ENCODE results near the gene LETM1. TPM values are rescaled to one million over a fixed set of nuclear protein-coding genes. Genes with fewer than 3 reads are reported as not detected.

LETM1 gene
- total RNA-seq, 3 donors from 2014 or later = 31.0 to 42.9 (median 32.5) TPM

GRCh38 chr4:1814453-1814852 lies 41.5 kb downstream of the LETM1 start:
- TF ChIP-seq POLR2AphosphoS5 (IDR thresholded peaks at IDR 0.05) (no peak), CTCF (IDR thresholded peaks at IDR 0.05) (no peak), POLR2A (IDR thresholded peaks at IDR 0.05) (no peak)
- intact Hi-C loops (cut with DNase I; ENCODE audit: low total_unique reads) = loop anchor here (5.0 kb wide), 1 partner anchor 67 kb away; no protein-coding TSS in a partner anchor
- Histone ChIP-seq H3K27me3 (no peaks in the 10 kb centered on the region), H3K4me1 (no peaks in the 10 kb centered on the region), H3K27ac (no peak overlapping the region), H3K9me3 (no peaks in the 10 kb centered on the region), H3K36me3 (peaks cover 16% of the 10 kb centered on the region), H3K4me3 (no peak overlapping the region)
- DNase-seq (ENCODE audit: low spot score in 2 of 2) = no peak

- Histone ChIP-seq H3K4me1 (no peaks in the 10 kb centered on the region), H3K27ac (no peak overlapping the region), H3K27me3 (no peaks in the 10 kb centered on the region), H3K4me3 (no peak overlapping the region), H3K36me3 (peaks cover 16% of the 10 kb centered on the region), H3K9me3 (no peaks in the 10 kb centered on the region)
- intact Hi-C loops (cut with DNase I; ENCODE audit: low total_unique reads) = loop anchor here (5.0 kb wide), 1 partner anchor 67 kb away; no protein-coding TSS in a partner anchor
- DNase-seq (ENCODE audit: low spot score in 2 of 2) = no peak
- no peak for TF ChIP-seq POLR2A (IDR thresholded peaks at IDR 0.05)
- no peak for TF ChIP-seq POLR2AphosphoS5 (IDR thresholded peaks at IDR 0.05)
- no peak for TF ChIP-seq CTCF (IDR thresholded peaks at IDR 0.05)
Measured at GRCh38 chr4:1813915-1814314, 42.0 kb downstream of the LETM1 start.

- Histone ChIP-seq H3K36me3 (peaks cover 16% of the 10 kb centered on the region), H3K4me3 (no peak overlapping the region), H3K27me3 (no peaks in the 10 kb centered on the region), H3K27ac (no peak overlapping the region), H3K9me3 (no peaks in the 10 kb centered on the region), H3K4me1 (no peaks in the 10 kb centered on the region)
- no peak for DNase-seq (ENCODE audit: low spot score in 2 of 2)
- intact Hi-C loops (cut with DNase I; ENCODE audit: low total_unique reads) = loop anchor here (5.0 kb wide), 1 partner anchor 66 kb away; no protein-coding TSS in a partner anchor
- TF ChIP-seq POLR2A (IDR thresholded peaks at IDR 0.05) = no peak
- TF ChIP-seq POLR2AphosphoS5 (IDR thresholded peaks at IDR 0.05) = no peak
Measured at GRCh38 chr4:1813231-1813630, 42.7 kb downstream of the LETM1 start.

DNA sequence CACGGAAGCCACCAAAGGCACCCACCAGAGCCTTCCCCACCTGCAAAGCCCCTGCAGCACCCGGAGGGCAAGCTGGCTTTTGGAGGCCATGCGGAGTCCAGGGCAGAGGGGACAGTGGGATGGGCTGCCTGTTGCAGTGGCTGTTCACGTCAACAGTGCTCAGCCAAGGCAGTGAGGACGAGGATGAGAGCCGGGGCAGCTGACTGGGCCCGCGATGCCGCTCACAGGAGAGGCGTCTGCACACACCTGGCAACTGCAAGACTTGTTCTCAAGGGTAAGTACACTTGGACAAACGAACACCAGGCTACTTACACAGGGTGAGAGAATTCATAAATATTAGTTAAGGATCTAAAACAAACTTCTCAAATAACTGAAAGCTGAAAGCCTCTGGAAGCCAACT lies 43.2 kb downstream of the LETM1 start:
- H3K36me3 ChIP-seq = peaks cover 16% of the 10 kb centered on the region
- no peak for TF ChIP-seq CTCF (IDR thresholded peaks at IDR 0.05)
- TF ChIP-seq POLR2A (IDR thresholded peaks at IDR 0.05) = no peak
- no peak for TF ChIP-seq POLR2AphosphoS5 (IDR thresholded peaks at IDR 0.05)
- no peaks in the 10 kb centered on the region for H3K4me1 ChIP-seq
- no peaks in the 10 kb centered on the region for H3K27me3 ChIP-seq
- no peak overlapping the region for H3K4me3 ChIP-seq
- no peaks in the 10 kb centered on the region for H3K9me3 ChIP-seq
- no peak overlapping the region for H3K27ac ChIP-seq
- no peak for DNase-seq (ENCODE audit: low spot score in 2 of 2)
- intact Hi-C loops (cut with DNase I; ENCODE audit: low total_unique reads) = loop anchor here (5.0 kb wide), 1 partner anchor 65 kb away; no protein-coding TSS in a partner anchor

DNA sequence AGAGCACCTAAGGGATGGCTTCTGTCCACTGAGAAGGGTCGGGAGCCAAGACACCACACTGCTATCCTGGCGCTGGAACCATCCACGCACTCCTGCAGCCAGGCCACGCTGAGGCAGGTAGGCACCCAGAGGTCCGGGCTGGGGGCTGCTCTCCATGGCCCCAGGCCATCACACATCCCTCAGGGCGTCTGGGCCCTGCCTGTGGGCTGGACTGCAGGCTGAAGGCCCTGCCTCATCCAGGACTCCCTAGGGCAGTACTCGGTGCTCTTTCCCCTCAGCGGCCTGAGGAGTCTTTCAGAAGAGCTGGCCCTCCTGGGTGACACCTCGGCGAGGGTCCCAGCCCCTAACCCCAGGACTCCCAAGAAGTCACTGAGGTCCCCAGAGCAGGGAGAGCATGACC lies 45.2 kb downstream of the LETM1 start:
- Histone ChIP-seq H3K4me1 (no peaks in the 10 kb centered on the region), H3K36me3 (peaks cover 7% of the 10 kb centered on the region), H3K9me3 (no peaks in the 10 kb centered on the region), H3K4me3 (no peak overlapping the region), H3K27me3 (no peaks in the 10 kb centered on the region), H3K27ac (no peak overlapping the region)
- DNase-seq (ENCODE audit: low spot score in 2 of 2) = no peak
- intact Hi-C loops (cut with DNase I; ENCODE audit: low total_unique reads) = loop anchor here (5.0 kb wide), 1 partner anchor 63 kb away; no protein-coding TSS in a partner anchor
- TF ChIP-seq CTCF (IDR thresholded peaks at IDR 0.05) (no peak), POLR2A (IDR thresholded peaks at IDR 0.05) (no peak)
